ENCODE measurements around the gene SLC39A9. TPM values are rescaled to one million over a fixed set of nuclear protein-coding genes. Genes with fewer than 3 reads are reported as not detected.

SLC39A9 gene
- total RNA-seq, 1 experiment from 2014 or later, result 63.4 TPM

- ChIA-PET POLR2A (no interaction called here), CTCF (no interaction called here)
- Histone ChIP-seq H3K4me3 (ENCODE audit: low read depth in 2 of 2, low read length in 2 of 2) (no peak overlapping the region), H3K4me1 (ENCODE audit: control insufficient read depth, insufficient read depth, low read length) (no peaks in the 10 kb centered on the region), H3K9me3 (ENCODE audit: control insufficient read depth, insufficient read depth, low read depth, low read length) (no peaks in the 10 kb centered on the region), H3K27ac (ENCODE audit: low read length) (no peak overlapping the region), H3K27me3 (ENCODE audit: control insufficient read depth, insufficient read depth, low read length) (no peaks in the 10 kb centered on the region), H3K36me3 (ENCODE audit: control insufficient read depth, insufficient read depth, low read length) (no peaks in the 10 kb centered on the region)
- no peak for DNase-seq (ENCODE audit: low read depth, low spot score)
- in situ Hi-C loops (cut with HindIII; ENCODE audit: low pct_unique_long_range_greater_than_20kb, low sequenced_read_pairs), result no loop called here
- no peak for ATAC-seq
- TF ChIP-seq SIN3A (IDR thresholded peaks at IDR 0.05; ENCODE audit: borderline replicate concordance, insufficient read depth, low read depth, low read length) (no peak), TCF7L2 (IDR thresholded peaks at IDR 0.05; ENCODE audit: low read depth, low read length) (no peak), REST (IDR thresholded peaks at IDR 0.05; ENCODE audit: insufficient read depth in 1 of 2, low read depth in 2 of 2, low read length in 1 of 2) (no peak), POLR2AphosphoS5 (IDR thresholded peaks at IDR 0.05; ENCODE audit: low read depth, low read length) (no peak)
- TF ChIP-seq, protein P1, sequence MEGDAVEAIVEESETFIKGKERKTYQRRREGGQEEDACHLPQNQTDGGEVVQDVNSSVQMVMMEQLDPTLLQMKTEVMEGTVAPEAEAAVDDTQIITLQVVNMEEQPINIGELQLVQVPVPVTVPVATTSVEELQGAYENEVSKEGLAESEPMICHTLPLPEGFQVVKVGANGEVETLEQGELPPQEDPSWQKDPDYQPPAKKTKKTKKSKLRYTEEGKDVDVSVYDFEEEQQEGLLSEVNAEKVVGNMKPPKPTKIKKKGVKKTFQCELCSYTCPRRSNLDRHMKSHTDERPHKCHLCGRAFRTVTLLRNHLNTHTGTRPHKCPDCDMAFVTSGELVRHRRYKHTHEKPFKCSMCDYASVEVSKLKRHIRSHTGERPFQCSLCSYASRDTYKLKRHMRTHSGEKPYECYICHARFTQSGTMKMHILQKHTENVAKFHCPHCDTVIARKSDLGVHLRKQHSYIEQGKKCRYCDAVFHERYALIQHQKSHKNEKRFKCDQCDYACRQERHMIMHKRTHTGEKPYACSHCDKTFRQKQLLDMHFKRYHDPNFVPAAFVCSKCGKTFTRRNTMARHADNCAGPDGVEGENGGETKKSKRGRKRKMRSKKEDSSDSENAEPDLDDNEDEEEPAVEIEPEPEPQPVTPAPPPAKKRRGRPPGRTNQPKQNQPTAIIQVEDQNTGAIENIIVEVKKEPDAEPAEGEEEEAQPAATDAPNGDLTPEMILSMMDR (IDR thresholded peaks at IDR 0.05), result no peak
- BruUV-seq (replicated peaks), result no TSS peak
- intact Hi-C loops (cut with micrococcal nuclease; ENCODE audit: unreplicated experiment), result no loop called here
These were observed 100.9 kb downstream of the SLC39A9 start for GRCh38 chr14:69499436-69499835.

DNA sequence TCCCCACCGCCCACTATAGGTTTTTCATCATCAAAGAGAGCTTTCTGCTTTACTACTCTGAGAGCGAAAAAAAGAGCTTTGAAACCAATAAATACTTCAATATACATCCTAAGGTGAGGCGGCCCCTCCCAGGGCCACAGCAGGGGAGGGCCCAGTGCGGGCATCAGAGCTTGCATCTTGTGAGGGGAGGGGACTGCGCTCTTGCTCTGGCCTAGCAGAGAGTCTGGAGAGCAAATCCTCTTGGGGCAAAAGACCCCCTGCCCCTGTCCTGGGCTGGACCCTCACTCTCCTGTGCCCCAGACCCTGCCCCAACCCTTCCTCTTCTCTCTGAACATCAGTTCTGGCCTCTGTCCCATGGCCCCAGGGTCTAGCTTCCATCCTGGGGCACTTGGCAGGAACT, 101.6 kb downstream of the SLC39A9 start:
- no peaks in the 10 kb centered on the region for H3K27me3 ChIP-seq (ENCODE audit: control insufficient read depth, insufficient read depth, low read length)
- no peak overlapping the region for H3K27ac ChIP-seq (ENCODE audit: low read length)
- no peaks in the 10 kb centered on the region for H3K36me3 ChIP-seq (ENCODE audit: control insufficient read depth, insufficient read depth, low read length)
- no TSS peak for BruUV-seq (replicated peaks)
- H3K9me3 ChIP-seq (ENCODE audit: control insufficient read depth, insufficient read depth, low read depth, low read length), result no peaks in the 10 kb centered on the region
- TF ChIP-seq POLR2AphosphoS5 (IDR thresholded peaks at IDR 0.05; ENCODE audit: low read depth, low read length) (no peak), REST (IDR thresholded peaks at IDR 0.05; ENCODE audit: insufficient read depth in 1 of 2, low read depth in 2 of 2, low read length in 1 of 2) (no peak), SIN3A (IDR thresholded peaks at IDR 0.05; ENCODE audit: borderline replicate concordance, insufficient read depth, low read depth, low read length) (no peak), TCF7L2 (IDR thresholded peaks at IDR 0.05; ENCODE audit: low read depth, low read length) (no peak)
- TF ChIP-seq, protein P1 (IDR thresholded peaks at IDR 0.05), result no peak
- intact Hi-C loops (cut with micrococcal nuclease; ENCODE audit: unreplicated experiment), result no loop called here
- no peak overlapping the region for H3K4me3 ChIP-seq (ENCODE audit: low read depth in 2 of 2, low read length in 2 of 2)
- ChIA-PET CTCF (no interaction called here), POLR2A (no interaction called here)
- H3K4me1 ChIP-seq (ENCODE audit: control insufficient read depth, insufficient read depth, low read length), result no peaks in the 10 kb centered on the region
- in situ Hi-C loops (cut with HindIII; ENCODE audit: low pct_unique_long_range_greater_than_20kb, low sequenced_read_pairs), result no loop called here
- DNase-seq (ENCODE audit: low read depth, low spot score) (no peak), ATAC-seq (no peak)

Measured in Panc1 (cell line).